HG02938 (cell line): ENCODE results near the gene BLOC1S5.

ENCODE experiments used
- ATAC-seq: cut with Tn5 transposase; IDR thresholded peaks from one replicate; pipeline ENCODE4 v1.9.1; 2021; ENCODE audit warnings: mild to moderate bottlenecking, moderate library complexity; ENCODE audit not compliant: unreplicated experiment

Gene BLOC1S5, protein sequence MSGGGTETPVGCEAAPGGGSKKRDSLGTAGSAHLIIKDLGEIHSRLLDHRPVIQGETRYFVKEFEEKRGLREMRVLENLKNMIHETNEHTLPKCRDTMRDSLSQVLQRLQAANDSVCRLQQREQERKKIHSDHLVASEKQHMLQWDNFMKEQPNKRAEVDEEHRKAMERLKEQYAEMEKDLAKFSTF

DNA sequence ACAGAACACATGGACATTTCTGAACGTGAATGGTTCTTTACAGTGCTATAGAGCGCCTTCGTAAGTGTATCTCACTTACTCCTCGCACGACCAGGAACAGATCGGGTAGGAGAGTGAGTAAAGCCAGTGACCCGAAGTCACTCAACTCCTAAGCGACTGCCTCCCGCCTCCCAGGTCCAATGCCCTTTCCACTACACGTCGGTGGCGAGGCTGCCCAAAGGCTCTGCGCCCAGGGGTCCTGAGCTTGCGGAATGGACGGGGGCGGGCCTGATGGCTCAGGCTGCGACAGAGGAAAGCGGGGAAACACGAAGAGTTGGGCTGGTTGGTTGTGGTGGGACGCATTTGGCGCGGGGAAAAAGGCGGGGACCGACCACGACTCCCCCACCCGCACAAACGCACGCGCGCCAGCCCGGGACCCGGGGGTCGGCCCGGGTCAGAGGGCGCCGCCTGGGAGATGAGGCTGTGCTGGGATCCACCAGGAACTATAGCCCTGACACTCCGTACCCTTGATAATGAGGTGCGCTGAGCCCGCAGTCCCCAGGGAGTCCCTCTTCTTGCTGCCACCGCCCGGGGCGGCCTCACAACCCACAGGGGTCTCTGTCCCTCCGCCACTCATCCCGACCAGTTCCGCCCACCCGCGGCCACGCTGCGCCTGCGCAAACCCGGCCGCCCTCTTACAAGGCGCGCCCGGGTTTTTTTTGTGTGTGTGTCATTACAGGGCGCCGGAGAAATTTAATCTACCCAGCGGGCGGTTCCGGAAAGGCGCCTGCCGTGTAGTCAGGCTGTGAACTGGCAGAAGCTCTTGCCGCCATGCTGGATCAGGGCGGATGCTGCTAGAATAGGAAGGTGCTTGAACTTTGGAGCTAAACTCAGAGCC, at the start of gene BLOC1S5:
Gene BLOC1S5 (minus strand): TSS at position 629 of the 877 bp plus-strand sequence. CDS start 13 bp downstream, at position 616.
- peak; percentile 87 for ATAC-seq

DNA sequence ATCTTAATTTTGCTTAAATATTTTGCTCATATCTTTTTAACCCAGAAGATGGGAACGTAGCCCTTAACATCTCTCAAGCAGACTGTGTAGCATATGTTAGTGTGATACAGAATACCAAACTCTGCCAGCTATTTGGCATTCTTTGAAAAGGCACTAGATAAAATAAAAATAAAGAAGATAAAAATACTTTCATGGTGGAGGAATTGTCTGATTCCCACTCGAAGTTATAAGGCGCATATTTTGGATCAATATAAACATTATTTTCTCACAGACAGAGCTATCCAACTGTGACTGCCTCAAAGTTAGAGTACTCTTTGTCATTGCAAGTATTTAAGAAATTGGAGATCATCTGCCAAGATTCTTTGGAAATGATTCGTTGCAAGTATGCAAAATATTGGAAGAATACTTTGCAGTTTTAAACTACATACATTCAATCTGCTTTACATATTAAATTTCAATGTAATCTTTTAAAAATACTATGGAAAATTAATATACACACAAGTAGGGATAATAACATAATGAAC, 49.0 kb upstream of the BLOC1S5 start:
- ATAC-seq, result no peak

DNA sequence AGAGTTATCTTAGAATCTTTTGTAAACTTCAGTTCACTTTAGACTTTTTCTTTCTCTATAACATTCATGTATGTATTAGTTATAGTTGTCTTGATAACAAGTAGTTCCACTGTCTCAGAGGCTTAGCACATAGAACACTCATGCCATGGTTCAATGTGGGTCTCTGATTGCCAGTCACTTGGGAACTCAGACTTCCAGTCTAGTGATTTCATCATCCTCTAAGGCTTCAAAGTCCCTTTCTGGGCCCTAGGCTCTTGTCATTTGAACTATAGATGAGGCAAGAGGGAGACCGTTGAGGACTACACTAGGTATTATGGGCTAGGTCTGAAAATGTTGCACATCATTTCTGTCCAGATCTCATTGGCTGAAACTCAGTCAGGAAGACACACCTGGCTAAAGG, 46.5 kb upstream of the BLOC1S5 start:
- no peak for ATAC-seq

DNA sequence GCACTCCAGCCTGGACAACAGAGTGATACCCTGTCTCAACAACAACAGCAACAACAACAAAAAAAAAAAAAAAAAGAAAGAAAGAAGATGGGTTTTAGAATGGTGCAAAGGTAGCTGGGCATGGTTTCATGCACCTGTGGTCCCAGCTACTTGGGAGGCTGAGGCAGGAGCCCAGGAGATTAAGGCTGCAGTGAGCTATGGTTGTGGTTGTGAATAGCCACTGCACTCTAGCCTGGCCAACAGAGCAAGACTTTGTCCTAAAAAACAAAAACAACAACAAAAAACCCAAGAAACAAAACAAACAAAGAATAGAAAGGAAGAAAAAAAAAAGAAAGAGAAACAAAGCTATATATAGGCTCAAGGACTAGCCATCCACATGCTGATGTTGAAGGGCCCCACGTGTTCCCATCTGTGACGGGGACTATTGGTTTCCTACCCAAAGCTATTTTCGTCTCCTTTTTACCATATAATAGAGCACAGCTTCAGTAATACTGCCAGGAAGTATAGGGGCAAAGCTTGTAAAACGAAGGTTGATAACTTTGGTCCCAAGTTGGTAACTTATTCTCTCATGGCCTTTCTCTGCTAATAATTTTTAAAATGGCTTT, 46.0 kb upstream of the BLOC1S5 start:
- peak; percentile 75 for ATAC-seq

DNA sequence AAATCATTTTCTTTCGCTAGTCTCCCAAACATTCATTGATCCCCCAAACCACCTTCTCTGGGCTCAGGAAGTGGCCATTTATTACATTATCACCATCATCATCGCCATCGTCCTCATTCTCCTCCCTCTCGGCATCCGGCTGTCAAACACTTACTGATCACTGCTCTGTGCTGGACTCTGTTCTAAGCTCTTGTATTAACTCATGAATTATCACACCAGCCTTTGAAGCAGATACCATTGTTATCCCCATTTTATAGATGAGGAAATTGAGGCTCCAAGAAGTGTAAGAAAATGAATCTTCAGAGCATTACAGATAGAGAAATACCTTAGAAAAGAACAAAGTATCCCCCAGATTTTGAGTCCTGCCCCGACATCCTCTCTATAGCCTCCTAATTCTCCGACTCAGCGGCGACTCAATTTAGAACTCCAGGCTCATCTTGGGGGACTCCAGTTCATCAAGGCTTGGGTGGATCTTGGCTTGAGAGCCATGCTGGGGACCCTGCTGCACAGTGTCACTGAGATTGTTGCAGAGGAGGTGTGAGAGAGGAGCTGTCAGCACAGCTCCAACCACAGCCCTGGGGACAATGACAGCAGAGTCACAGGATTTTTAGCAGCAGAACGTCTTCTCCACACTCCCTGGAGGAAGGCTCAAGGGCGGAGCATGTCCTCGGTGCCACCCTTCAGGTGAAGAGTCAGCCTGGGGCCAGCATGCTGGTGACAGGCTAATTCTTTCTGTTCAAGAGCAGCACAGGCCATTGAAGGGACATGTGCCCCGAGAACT, 44.8 kb upstream of the BLOC1S5 start:
- no peak for ATAC-seq

DNA sequence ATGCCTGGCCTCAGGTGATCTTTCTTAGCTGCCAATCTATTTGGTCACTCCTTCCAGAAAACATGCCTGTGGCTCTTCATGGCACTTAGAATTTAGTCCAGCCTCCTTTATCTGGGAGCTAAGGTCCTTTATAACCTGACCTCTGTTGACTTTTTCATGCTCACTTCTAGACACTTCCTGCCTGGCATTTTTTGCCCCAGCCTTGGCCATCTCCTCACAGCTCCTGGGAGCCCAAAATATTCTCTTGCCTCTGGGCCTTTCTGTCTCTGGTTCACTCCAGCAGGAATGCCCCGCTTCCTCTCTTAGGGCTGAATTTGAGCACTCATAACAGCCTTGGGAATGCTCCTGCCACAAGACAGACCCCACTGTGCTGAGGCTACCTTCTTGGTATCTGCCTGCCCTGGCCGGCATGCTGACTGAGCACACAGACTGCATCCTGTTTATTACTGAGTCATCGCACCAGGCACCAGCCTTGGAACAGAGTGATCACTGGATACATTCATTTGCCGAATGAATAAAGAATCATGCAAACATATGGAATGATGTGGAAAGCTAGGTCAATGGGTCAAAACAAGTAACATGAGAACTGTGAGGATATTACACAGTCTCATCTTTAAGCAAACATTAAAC, 44.0 kb upstream of the BLOC1S5 start:
- no peak for ATAC-seq

DNA sequence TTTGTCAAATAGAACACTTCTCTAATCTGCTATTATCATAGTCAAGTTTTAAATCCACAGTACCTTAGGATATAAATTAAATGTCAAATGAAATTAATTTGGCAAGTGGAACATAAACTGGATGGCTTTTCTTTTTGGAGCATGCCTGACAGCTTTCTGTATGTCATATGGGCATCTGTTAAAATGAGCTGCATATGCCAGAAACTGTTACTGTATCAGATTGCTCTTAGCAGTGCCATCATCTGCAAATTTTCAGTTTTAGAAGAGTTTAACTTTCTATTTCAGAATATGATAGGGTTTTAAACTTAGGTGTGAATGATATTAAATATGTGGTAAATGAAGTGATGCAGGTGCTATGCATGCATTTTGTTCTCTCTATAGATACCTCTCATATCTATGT, 41.6 kb upstream of the BLOC1S5 start:
- no peak for ATAC-seq

DNA sequence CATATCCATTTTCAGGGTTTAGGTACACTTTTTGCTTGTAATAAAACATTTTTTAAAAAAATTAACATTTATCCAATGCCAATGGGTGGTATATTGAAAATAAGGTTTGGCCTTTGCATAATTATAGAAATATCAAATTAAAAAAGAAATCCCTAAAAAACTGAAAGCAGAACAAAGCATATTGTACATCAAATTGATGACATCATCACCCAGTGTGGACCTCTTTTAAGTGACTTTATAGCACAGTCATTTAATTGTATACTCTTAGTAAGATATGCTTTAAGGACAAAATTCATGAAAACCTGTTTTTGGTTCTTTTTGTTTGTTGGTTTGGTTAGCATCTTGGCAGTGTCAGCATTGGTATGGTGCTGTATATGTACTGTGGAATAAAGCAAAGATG, 39.5 kb upstream of the BLOC1S5 start:
- ATAC-seq, result no peak

DNA sequence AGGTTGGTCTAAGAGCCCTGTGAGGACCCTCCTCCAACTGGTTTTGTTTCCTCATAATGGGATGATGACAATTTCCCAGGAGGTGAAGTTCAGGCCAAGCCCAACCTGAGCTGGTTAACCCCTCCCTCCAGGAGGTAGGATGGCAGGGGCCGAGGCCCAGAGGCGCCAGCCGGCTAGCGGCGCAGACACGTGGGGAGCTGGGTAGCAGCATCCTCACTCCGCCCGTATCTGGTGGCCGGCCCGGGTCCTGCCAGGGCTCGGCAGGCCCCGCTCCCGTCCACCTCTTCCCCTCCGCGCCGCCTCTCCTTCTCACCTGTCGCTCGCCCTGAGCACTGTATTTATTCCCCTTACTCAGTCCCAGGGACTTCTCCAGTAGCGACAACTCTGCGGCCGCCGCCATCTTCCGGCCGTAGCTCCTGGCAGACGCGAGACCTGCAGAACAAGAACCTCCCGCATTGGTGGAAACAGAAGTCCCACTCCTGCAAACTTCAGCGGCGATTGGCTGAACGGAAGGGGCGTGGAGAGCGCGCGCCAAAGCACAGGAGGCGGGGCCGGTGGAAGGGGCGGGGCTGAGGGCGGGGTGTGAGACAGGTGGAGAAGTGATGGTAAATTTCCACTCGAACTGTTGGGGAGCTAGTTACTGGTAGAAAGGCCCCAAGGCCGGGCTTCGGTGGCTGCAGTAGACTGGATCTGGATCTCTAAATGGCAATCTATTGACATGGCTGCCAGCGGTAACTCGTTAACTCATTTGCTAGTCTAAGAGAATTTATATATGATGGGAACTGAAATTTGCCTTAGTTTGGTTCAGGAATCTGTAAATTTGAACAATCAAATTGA, 38.2 kb upstream of the BLOC1S5 start, which contains the start of gene EEF1E1:
Gene EEF1E1 (minus strand): TSS at position 427 of the 837 bp plus-strand sequence. CDS start 27 bp downstream, at position 400.
- peak; percentile 99 for ATAC-seq

DNA sequence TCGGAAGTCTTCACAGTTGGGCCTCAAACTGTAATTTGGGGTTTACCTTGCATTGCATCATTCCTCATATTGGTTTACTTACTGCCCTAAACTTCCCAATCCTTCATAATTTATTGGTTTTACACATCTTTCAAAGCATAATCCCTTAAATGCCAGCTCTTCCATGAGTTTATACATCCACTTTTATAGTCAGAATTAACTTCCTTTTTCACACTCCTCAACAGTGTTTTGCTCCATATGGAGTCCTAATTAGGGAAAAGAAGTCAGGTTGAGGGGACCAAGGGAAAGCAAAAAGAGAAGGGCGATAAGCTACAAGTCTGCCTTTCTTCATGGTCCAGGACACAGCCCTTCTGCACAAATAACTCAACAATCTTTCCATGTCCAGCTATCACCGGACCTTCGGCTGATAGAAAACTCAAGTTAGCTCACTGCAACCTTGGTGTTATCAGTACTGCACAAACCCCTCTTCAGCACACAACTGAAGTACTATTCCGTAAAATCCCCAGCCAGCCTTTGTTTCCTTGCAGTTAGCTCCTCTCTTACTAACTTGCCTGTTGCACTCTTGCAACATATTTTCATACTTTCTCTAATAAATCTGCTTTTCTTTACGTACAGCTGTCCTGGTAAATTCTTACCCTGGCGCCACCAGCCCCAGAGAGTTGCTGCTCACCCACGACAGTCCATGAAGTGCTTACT, 36.1 kb upstream of the BLOC1S5 start:
- ATAC-seq, result no peak

DNA sequence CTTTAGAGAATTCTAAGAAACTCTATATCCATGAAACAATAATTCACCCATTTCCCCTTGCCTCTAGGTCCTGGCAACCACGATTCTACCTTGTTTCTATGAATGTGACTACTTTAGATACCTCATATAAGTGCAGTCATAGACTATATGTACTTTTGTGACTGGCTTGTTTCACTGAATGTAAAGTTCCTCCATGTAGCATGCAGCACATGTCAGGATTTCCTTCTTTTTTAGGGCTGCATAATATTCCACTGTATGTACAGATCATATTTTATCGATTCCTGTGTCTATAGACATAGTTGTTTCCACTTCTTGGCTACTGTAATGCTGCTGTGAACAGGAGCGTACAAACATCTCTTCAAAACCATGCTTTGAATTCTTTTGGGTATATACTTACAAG, 26.5 kb upstream of the BLOC1S5 start:
- no peak for ATAC-seq

DNA sequence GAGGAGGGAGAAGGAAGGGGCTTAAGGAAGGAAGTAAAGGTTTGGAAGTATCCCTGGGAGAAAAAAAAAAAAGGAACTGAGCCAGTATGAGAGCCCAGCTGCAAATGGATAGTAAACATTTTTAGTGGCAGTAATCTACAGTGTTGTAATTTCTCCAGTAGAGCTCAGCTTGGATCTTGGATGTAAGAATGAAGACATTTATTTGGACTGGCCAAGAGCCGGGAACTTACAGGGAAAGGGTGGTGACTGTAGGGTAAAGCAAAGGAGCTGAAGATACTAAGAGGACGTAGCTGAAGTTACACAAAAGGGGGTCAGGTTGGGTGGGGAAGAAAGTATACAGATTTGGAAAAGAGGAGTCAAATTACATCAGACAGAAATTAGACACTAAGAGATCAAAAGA, 24.7 kb upstream of the BLOC1S5 start:
- ATAC-seq, result no peak

DNA sequence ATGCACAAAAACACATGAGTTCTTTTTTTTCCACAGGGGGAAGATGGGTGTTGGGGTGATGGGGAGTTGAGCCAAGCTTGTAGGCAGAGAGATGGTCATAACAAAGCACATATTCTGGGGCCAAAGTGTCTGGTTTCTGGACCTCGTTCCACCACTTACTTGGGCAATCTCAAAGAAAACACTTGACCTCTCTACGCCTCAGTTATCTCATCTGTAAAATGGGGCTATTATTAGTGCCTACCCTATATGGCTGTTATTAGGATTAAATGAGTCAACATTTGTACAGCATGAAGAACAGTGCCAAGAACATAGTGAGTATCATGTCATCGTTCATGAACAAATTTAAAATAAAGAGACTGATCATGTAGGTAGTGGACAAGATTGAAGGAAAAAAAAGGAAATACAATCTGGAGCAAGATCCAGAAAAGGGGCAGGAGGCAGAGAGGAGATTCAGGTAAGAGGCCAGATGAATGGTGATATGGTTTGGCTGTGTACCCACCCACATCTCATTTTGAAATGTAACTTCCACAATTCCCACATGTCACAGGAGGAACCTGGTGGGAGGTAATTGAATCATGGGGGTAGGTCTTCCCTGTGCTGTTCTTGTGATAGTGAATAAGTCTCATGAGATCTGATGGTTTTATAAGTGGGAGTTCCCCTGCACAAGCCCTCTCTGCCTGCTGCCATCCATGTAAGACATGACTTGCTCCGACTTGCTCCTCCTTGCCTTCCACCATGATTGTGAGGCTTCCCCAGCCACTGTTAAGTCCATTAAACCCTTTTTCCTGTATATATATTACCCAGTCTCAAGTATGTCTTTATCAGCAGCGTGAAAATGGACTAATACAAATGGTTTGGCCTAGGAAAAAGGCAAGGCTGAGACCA, 23.9 kb upstream of the BLOC1S5 start:
- no peak for ATAC-seq

DNA sequence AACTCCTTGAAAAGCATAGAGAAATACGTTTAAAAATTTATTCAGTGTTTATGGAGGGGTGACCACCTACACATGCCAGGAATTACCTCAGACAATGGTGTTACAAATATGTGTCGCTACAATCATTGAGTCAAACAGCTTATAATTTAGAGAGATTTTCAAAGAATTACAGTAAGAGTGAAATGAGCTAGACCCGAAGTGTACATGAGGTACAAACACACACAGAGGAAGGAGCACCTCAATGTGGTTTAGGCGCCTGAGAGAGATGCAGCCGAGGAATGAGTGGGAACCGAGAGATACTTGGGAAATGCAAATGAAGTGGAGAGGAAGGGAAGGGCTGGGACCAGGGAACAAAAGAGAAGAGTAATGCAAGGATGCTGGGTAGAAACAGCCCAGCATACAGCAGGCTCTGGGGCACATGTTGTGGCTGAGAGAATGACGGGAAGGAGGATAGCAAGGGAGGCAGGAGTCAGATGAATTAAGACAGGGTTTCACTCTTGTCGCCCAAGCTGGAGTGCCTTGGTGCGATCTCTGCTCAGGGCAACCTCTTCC, 22.6 kb upstream of the BLOC1S5 start:
- ATAC-seq, result no peak

DNA sequence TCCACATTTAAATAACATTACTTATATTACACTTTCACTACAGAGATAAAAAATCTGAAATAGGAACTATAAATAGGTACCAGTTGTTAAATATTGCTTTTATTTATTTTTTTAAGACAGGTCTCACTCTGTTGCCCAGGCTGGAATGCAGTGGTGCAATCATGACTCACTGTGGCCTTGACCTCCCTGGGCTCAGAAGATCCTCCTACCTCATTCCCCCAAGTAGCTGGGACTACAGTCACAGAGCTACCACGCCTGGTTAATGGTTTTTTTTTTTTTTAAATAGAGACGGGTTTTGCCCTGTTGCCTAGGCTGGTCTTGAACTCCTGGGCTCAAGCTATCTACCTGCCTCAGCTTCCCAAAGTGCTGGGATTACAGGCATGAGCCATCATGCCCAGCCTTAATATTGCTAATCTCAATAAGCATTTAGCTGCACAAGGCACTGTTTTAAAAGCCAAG, 20.9 kb upstream of the BLOC1S5 start:
- no peak for ATAC-seq

DNA sequence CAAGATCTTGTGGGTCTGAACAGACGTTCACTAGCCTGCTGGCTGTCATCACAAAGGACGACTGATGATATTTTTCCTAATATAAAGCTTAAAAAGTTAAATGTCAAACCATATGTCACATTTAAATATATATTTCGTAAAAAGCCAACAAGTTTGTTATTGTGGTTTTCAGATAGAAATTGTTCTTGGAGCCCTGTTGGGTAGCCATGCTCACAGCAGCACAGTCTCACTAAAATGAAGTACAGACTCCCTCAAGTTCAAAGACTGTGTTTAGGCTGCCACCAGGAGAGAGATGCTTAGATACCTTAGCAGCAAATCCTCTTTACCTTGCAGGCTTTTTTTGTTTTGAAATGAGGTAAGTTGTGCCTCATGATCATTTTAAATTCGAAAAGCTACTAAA, 20.4 kb upstream of the BLOC1S5 start:
- ATAC-seq, result no peak
